Activated T-helper 17 cell treated with anti-CD3 and anti-CD28 coated beads, Interleukin-2, amount 50 U/mL, for 72 hours (primary cell): ENCODE measurements around the gene ADD3. TPM values are rescaled to one million over a fixed set of nuclear protein-coding genes. Genes with fewer than 3 reads are reported as not detected.
A peak's percentile ranks its signal among the peaks of the same experiment; 100 is the strongest.
"Not testable (repeated sequence)": the region's sequence is repeated elsewhere in the genome, so short reads cannot be mapped to it uniquely, and the experiment has no call there.

ENCODE experiments used
- ATAC-seq: fragments of 150-1000 bp; cut with Tn5 transposase; replicated peaks from 2 replicates; pipeline ENCODE4 v1.10.0; 2021; ENCODE audit warnings: mild to moderate bottlenecking, moderate library complexity
- H3K27ac Mint-ChIP-seq: one replicate; pipeline ENCODE4 v1.8.0; 2022; ENCODE audit warnings: mixed read lengths
- H3K27me3 Mint-ChIP-seq: one replicate; pipeline ENCODE4 v1.8.0; 2022; ENCODE audit warnings: mixed read lengths
- H3K36me3 Mint-ChIP-seq: one replicate; pipeline ENCODE4 v1.8.0; 2022; ENCODE audit warnings: low read depth, mild to moderate bottlenecking, mixed read lengths
- H3K4me1 Mint-ChIP-seq: one replicate; pipeline ENCODE4 v1.8.0; 2022; ENCODE audit warnings: mixed read lengths
- H3K4me3 Mint-ChIP-seq: one replicate; pipeline ENCODE4 v1.8.0; 2022; ENCODE audit warnings: mild to moderate bottlenecking, mixed read lengths
- H3K9me3 Mint-ChIP-seq: one replicate; pipeline ENCODE4 v1.8.0; 2022; ENCODE audit warnings: mixed read lengths
- total RNA-seq, 2 donors: library from RNA; stranded (reverse); gene quantifications; one replicate each; pipeline ENCODE4 v1.2.3, GENCODE V29; 2022

ADD3 gene
- total RNA-seq, 2 donors from 2014 or later, result 115 to 119 TPM

- H3K27ac Mint-ChIP-seq, result peak overlapping the region; percentile 71
- peaks cover 4% of the 10 kb centered on the region for H3K9me3 Mint-ChIP-seq
- H3K4me1 Mint-ChIP-seq, result peaks cover 42% of the 10 kb centered on the region
- H3K36me3 Mint-ChIP-seq, result peaks cover 11% of the 10 kb centered on the region
- peak; percentile 24 for ATAC-seq
- H3K4me3 Mint-ChIP-seq, result peak overlapping the region; percentile 56
- H3K27me3 Mint-ChIP-seq, result no peaks in the 10 kb centered on the region
These were observed 36.9 kb downstream of the ADD3 start for GRCh38 chr10:110044681-110045080.

DNA sequence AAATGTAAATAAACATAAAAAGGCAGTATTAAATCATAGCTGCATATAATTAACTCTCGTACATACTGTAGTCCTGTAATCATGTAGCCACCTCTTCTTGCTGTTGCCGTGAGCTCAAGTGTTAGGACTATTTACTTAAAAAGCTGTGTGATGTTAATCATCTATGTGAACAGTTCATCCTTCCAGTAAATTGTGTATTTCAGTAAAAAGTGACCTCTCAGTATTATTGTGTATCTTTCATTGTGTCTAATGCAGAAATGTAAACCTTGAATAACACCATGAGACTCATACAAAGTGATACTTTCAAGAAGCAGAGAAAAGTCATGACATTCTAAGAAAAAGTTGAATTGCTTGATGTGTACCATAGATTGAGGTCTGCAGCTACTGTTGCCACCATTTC, 38.0 kb downstream of the ADD3 start:
- peak; percentile 84 for ATAC-seq
- Mint-ChIP-seq H3K4me1 (peaks cover 43% of the 10 kb centered on the region), H3K27me3 (no peaks in the 10 kb centered on the region), H3K36me3 (peaks cover 22% of the 10 kb centered on the region), H3K9me3 (peaks cover 5% of the 10 kb centered on the region), H3K4me3 (peak overlapping the region; percentile 56), H3K27ac (peak overlapping the region; percentile 71)

DNA sequence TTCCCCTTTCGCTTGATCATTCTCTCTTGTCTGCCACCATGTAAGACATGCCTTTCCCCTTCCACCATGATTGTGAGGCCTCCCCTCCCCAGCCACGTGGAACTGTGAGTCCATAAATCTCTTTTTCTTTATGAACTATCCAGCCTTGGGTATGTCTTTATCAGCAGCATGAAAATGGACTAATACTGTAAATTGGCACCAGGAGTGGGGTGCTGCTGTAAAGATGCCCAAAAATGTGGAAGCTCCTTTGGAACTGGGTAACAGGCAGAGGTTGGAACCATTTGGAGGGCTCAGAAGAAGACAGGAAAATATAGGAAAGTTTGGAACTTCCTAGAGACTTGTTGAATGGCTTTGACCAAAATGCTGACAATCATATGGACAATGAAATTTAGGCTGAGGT, 40.4 kb downstream of the ADD3 start:
- Mint-ChIP-seq H3K4me3 (peak overlapping the region; percentile 52), H3K27ac (peak overlapping the region; percentile 73), H3K36me3 (peaks cover 25% of the 10 kb centered on the region), H3K4me1 (peaks cover 59% of the 10 kb centered on the region)
- H3K9me3 Mint-ChIP-seq, ATAC-seq, H3K27me3 Mint-ChIP-seq: not testable (repeated sequence)

GRCh38 chr10:110048781-110049180, 41.0 kb downstream of the ADD3 start:
- peak overlapping the region; percentile 73 for H3K27ac Mint-ChIP-seq
- H3K4me1 Mint-ChIP-seq, result peaks cover 57% of the 10 kb centered on the region
- ATAC-seq, result no peak
- H3K9me3 Mint-ChIP-seq, result peaks cover 7% of the 10 kb centered on the region
- H3K4me3 Mint-ChIP-seq, result peak overlapping the region; percentile 52
- H3K27me3 Mint-ChIP-seq, result no peaks in the 10 kb centered on the region
- H3K36me3 Mint-ChIP-seq, result peaks cover 25% of the 10 kb centered on the region

DNA sequence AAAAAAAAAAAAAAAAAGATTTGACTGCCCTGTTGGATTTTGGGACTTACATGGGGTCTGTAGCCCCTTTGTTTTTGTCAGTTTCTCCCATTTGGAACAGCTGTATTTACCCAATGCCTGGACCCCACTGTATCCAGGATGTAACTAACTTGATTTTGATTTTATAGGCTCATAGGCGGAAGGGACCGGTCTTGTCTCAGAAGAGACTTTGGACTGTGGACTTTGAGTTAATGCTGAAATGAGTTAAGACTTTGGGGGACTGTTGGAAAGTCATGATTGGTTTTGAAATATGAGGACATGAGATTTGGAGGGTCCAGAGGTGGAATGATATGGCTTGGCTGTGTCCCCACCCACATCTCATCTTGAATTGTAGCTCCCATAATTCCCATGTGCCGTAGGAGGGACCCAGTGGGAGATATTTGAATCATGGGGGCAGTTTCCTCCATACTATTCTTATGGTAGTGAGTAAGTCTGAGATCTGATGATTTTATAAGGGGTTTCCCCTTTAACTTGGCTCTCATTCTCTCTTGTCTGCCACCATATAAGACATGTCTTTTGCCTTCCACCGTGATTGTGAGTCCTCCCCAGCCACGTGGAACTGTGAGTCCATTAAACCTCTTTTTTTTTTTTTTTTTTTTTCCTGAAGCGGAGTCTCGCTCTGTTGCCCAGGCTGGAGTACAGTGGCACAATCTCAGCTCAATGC, 42.3 kb downstream of the ADD3 start:
- H3K4me3 Mint-ChIP-seq, result peak overlapping the region; percentile 59
- H3K9me3 Mint-ChIP-seq, H3K27me3 Mint-ChIP-seq: not testable (repeated sequence)
- H3K4me1 Mint-ChIP-seq, result peaks cover 47% of the 10 kb centered on the region
- peaks cover 25% of the 10 kb centered on the region for H3K36me3 Mint-ChIP-seq
- ATAC-seq, result peak; percentile 68
- peak overlapping the region; percentile 77 for H3K27ac Mint-ChIP-seq

GRCh38 chr10:110051487-110051886, 43.7 kb downstream of the ADD3 start:
- peaks cover 25% of the 10 kb centered on the region for H3K36me3 Mint-ChIP-seq
- peak overlapping the region; percentile 59 for H3K4me3 Mint-ChIP-seq
- H3K27me3 Mint-ChIP-seq, result no peaks in the 10 kb centered on the region
- H3K27ac Mint-ChIP-seq, result peak overlapping the region; percentile 50
- no peak for ATAC-seq
- H3K4me1 Mint-ChIP-seq, result peaks cover 47% of the 10 kb centered on the region
- H3K9me3 Mint-ChIP-seq, result peaks cover 7% of the 10 kb centered on the region

- H3K4me3 Mint-ChIP-seq, result peak overlapping the region; percentile 52
- H3K4me1 Mint-ChIP-seq, result peaks cover 56% of the 10 kb centered on the region
- H3K27me3 Mint-ChIP-seq, result no peaks in the 10 kb centered on the region
- peaks cover 7% of the 10 kb centered on the region for H3K9me3 Mint-ChIP-seq
- peak overlapping the region; percentile 50 for H3K27ac Mint-ChIP-seq
- ATAC-seq, result no peak
- peaks cover 23% of the 10 kb centered on the region for H3K36me3 Mint-ChIP-seq
These were observed 45.1 kb downstream of the ADD3 start for GRCh38 chr10:110052916-110053315.

DNA sequence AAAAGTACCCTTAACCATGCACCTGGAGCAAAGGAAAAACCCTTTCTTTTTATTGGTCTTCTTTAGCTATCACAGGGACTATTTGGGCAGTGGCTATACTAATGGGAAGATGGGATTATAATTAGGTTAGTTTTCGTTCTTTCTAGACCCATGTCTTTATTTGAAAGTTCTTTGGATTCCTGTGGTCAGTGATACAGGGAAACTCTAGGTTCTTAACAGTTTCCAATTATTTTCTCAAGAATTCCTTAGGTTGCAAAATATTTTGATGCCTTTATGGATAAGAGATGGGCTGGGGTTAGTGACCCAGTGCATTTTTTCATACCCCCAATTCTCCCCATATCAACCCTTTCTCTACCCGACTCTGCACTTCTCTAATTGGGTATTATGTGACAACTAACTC, 49.0 kb downstream of the ADD3 start:
- H3K9me3 Mint-ChIP-seq, result no peaks in the 10 kb centered on the region
- no peak for ATAC-seq
- H3K27ac Mint-ChIP-seq, result peak overlapping the region; percentile 92
- H3K36me3 Mint-ChIP-seq, result no peaks in the 10 kb centered on the region
- H3K4me1 Mint-ChIP-seq, result peaks cover 59% of the 10 kb centered on the region
- peak overlapping the region; percentile 90 for H3K4me3 Mint-ChIP-seq
- no peaks in the 10 kb centered on the region for H3K27me3 Mint-ChIP-seq

- Mint-ChIP-seq H3K4me3 (peak overlapping the region; percentile 90), H3K36me3 (no peaks in the 10 kb centered on the region), H3K27ac (peak overlapping the region; percentile 92), H3K27me3 (no peaks in the 10 kb centered on the region), H3K9me3 (no peaks in the 10 kb centered on the region), H3K4me1 (peaks cover 56% of the 10 kb centered on the region)
- no peak for ATAC-seq
These were observed 49.7 kb downstream of the ADD3 start for GRCh38 chr10:110057456-110057855.

DNA sequence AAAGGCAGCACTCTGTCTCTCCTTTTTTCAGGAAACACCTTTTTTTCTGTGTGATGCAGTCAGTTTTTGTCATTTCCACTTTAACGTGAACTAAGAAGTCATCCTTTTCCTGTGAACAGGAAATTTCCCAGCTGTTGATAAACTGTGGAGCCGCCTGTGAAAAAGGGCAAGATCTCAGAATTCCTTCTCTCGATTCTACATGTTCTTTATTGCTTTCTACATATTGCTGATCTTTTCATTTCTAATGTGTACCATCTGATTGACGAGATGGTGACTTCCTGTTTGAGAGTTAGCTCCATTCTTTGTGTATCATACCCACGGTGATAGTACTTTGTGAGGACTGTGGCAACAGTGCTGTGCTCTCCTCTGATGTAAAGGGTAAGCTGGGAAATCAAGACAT, 50.4 kb downstream of the ADD3 start:
- Mint-ChIP-seq H3K36me3 (no peaks in the 10 kb centered on the region), H3K4me1 (peaks cover 56% of the 10 kb centered on the region), H3K4me3 (peak overlapping the region; percentile 90), H3K27ac (peak overlapping the region; percentile 92), H3K9me3 (no peaks in the 10 kb centered on the region), H3K27me3 (no peaks in the 10 kb centered on the region)
- peak; percentile 84 for ATAC-seq

- Mint-ChIP-seq H3K27me3 (no peaks in the 10 kb centered on the region), H3K36me3 (no peaks in the 10 kb centered on the region), H3K4me3 (peak overlapping the region; percentile 90), H3K4me1 (peaks cover 56% of the 10 kb centered on the region), H3K9me3 (no peaks in the 10 kb centered on the region), H3K27ac (peak overlapping the region; percentile 92)
- ATAC-seq, result no peak
These were observed 52.1 kb downstream of the ADD3 start for GRCh38 chr10:110059925-110060324.

GRCh38 chr10:110061687-110062086, 53.9 kb downstream of the ADD3 start:
- Mint-ChIP-seq H3K4me1 (peaks cover 55% of the 10 kb centered on the region), H3K4me3 (peak overlapping the region; percentile 90), H3K36me3 (no peaks in the 10 kb centered on the region), H3K27ac (peak overlapping the region; percentile 92), H3K27me3 (no peaks in the 10 kb centered on the region), H3K9me3 (no peaks in the 10 kb centered on the region)
- peak; percentile 35 for ATAC-seq

DNA sequence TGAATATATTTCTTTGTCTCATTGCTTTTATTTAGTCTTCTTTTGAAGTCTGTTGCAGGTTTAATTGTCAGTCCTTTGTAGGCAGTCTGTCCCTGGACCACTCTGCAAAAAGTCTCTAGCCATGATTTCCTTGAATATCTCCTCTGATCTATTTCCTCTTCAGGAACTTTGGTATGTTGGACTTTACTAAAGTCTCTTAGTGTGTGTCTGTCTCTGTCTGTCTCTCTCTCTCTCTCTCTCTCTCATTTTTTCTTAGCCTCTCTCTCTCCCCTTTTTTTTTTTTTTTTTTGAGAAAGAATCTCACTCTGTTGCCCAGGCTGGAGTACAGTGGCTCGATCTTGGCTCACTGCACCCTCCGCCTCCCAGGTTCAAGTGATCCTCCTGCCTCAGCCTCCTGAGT, 57.5 kb downstream of the ADD3 start:
- Mint-ChIP-seq H3K4me3 (peak overlapping the region; percentile 75), H3K9me3 (no peaks in the 10 kb centered on the region), H3K36me3 (no peaks in the 10 kb centered on the region), H3K27me3 (no peaks in the 10 kb centered on the region), H3K4me1 (peaks cover 42% of the 10 kb centered on the region), H3K27ac (peak overlapping the region; percentile 77)
- ATAC-seq, result no peak

- Mint-ChIP-seq H3K27me3 (no peaks in the 10 kb centered on the region), H3K4me3 (peak overlapping the region; percentile 75)
- ATAC-seq, result peak; percentile 89
These were observed 60.4 kb downstream of the ADD3 start for GRCh38 chr10:110067960-110068770.

DNA sequence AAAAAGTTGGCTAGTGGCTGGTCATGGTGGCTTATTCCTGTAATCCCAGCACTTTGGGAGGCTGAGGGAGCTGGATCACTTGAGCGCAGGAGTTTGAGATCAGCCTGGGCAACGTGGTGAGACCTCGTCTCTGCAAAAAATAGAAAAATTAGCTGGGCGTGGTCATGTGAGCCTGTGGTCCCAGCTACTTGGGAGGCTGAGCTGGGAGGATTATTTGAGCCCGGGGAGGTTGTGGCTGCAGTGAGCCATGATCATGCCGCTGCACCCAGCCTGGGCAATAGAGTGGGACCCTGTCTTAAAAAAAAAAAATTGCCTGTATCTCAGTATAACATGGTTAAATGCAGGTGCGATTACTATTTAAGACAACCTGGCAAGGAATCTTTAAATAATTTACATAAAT, 61.0 kb downstream of the ADD3 start:
- no peaks in the 10 kb centered on the region for H3K36me3 Mint-ChIP-seq
- H3K4me3 Mint-ChIP-seq, result peak overlapping the region; percentile 75
- H3K9me3 Mint-ChIP-seq, result no peaks in the 10 kb centered on the region
- H3K27ac Mint-ChIP-seq, result peak overlapping the region; percentile 77
- no peaks in the 10 kb centered on the region for H3K27me3 Mint-ChIP-seq
- no peak for ATAC-seq
- peaks cover 38% of the 10 kb centered on the region for H3K4me1 Mint-ChIP-seq

More at GRCh38 chr10:110067960-110068770, 60.4 kb downstream of the ADD3 start:
- Mint-ChIP-seq H3K27ac (peak overlapping the region; percentile 77), H3K9me3 (no peaks in the 10 kb centered on the region), H3K36me3 (no peaks in the 10 kb centered on the region), H3K4me1 (peaks cover 36% of the 10 kb centered on the region)
